ENCODE measurements around the gene AIFM1. TPM values are rescaled to one million over a fixed set of nuclear protein-coding genes. Genes with fewer than 3 reads are reported as not detected.

AIFM1 gene
- total and polyA plus RNA-seq, 4 donors = 33.1 to 79.0 (median 66.4) TPM

GRCh38 chrX:130098210-130098552 lies 67.5 kb downstream of the AIFM1 start:
- no peaks in the 10 kb centered on the region for H3K9me3 ChIP-seq (ENCODE audit: control insufficient read depth in 4 of 4, low read length in 3 of 4)
- TF ChIP-seq HNF4G (IDR thresholded peaks at IDR 0.05) (no peak), FOXA2 (IDR thresholded peaks at IDR 0.05) (no peak)
- H3K27me3 ChIP-seq (ENCODE audit: control insufficient read depth in 4 of 4, insufficient read depth in 4 of 4, low read length in 3 of 4) = no peaks in the 10 kb centered on the region
- no peaks in the 10 kb centered on the region for H3K36me3 ChIP-seq (ENCODE audit: control insufficient read depth in 4 of 4, insufficient read depth in 3 of 4, low read depth in 1 of 4, low read length in 3 of 4)
- no peak overlapping the region for H3K27ac ChIP-seq (ENCODE audit: low read depth in 1 of 2, low read length in 2 of 2)
- no peak for DNase-seq (ENCODE audit: low spot score)
- H3K4me3 ChIP-seq (ENCODE audit: low read depth in 1 of 3, low read length in 3 of 3) = no peak overlapping the region
- no peak overlapping the region for H3K9ac ChIP-seq (ENCODE audit: low read depth in 1 of 2, low read length in 2 of 2)
- 65% methylated on average over 5 of the region's 5 CpGs for WGBS
- H3K4me1 ChIP-seq (ENCODE audit: control insufficient read depth in 4 of 4, insufficient read depth in 4 of 4, low read length in 3 of 4) = no peaks in the 10 kb centered on the region

- 66% methylated on average over 14 of the region's 14 CpGs for WGBS
- Histone ChIP-seq H3K9ac (ENCODE audit: low read depth in 1 of 2, low read length in 2 of 2) (no peak overlapping the region), H3K27me3 (ENCODE audit: control insufficient read depth in 4 of 4, insufficient read depth in 4 of 4, low read length in 3 of 4) (no peaks in the 10 kb centered on the region), H3K9me3 (ENCODE audit: control insufficient read depth in 4 of 4, low read length in 3 of 4) (no peaks in the 10 kb centered on the region), H3K4me1 (ENCODE audit: control insufficient read depth in 4 of 4, insufficient read depth in 4 of 4, low read length in 3 of 4) (no peaks in the 10 kb centered on the region), H3K4me3 (ENCODE audit: low read depth in 1 of 3, low read length in 3 of 3) (no peak overlapping the region), H3K36me3 (ENCODE audit: control insufficient read depth in 4 of 4, insufficient read depth in 3 of 4, low read depth in 1 of 4, low read length in 3 of 4) (no peaks in the 10 kb centered on the region), H3K27ac (ENCODE audit: low read depth in 1 of 2, low read length in 2 of 2) (no peak overlapping the region)
- TF ChIP-seq RXRA (IDR thresholded peaks at IDR 0.05) (no peak), ATF3 (IDR thresholded peaks at IDR 0.05) (no peak), NR2F2 (IDR thresholded peaks at IDR 0.05) (peak; percentile 13), FOXA2 (IDR thresholded peaks at IDR 0.05) (no peak)
- no peak for DNase-seq (ENCODE audit: low spot score)
Observed at GRCh38 chrX:130097507-130098209, 68.0 kb downstream of the AIFM1 start.

- no peaks in the 10 kb centered on the region for H3K9me3 ChIP-seq (ENCODE audit: control insufficient read depth in 4 of 4, low read length in 3 of 4)
- TF ChIP-seq RAD21 (IDR thresholded peaks at IDR 0.05) (no peak), EGR1 (IDR thresholded peaks at IDR 0.05; ENCODE audit: low read depth in 2 of 2) (no peak), NR2F2 (IDR thresholded peaks at IDR 0.05) (no peak), TAF1 (conservative IDR thresholded peaks at IDR 0.05) (no peak), CTCF (IDR thresholded peaks at IDR 0.05; ENCODE audit: low read depth, low read length, missing input control) (no peak), HNF4G (IDR thresholded peaks at IDR 0.05) (no peak), RXRA (IDR thresholded peaks at IDR 0.05) (no peak), ATF3 (IDR thresholded peaks at IDR 0.05) (no peak)
- 90% methylated on average over 6 of the region's 6 CpGs for WGBS
- no peaks in the 10 kb centered on the region for H3K36me3 ChIP-seq (ENCODE audit: control insufficient read depth in 4 of 4, insufficient read depth in 3 of 4, low read depth in 1 of 4, low read length in 3 of 4)
- H3K27ac ChIP-seq (ENCODE audit: low read depth in 1 of 2, low read length in 2 of 2) = no peak overlapping the region
- DNase-seq (ENCODE audit: low spot score) = no peak
- H3K4me3 ChIP-seq (ENCODE audit: low read depth in 1 of 3, low read length in 3 of 3) = no peak overlapping the region
- no peak overlapping the region for H3K9ac ChIP-seq (ENCODE audit: low read depth in 1 of 2, low read length in 2 of 2)
- H3K4me1 ChIP-seq (ENCODE audit: control insufficient read depth in 4 of 4, insufficient read depth in 4 of 4, low read length in 3 of 4) = no peaks in the 10 kb centered on the region
- H3K27me3 ChIP-seq (ENCODE audit: control insufficient read depth in 4 of 4, insufficient read depth in 4 of 4, low read length in 3 of 4) = no peaks in the 10 kb centered on the region
Observed at GRCh38 chrX:130095249-130096030, 70.2 kb downstream of the AIFM1 start.

Measured in liver (tissue), 9 donors.